KMS-11 (cell line): ENCODE measurements around the gene SMARCC2.

ENCODE experiments used
- H2AFZ ChIP-seq: fragments of 200-600 bp; sonication (generic); 2 replicates; pipeline ENCODE4 v1.6.1; 2016; ENCODE audit warnings: antibody characterized with exemption, mixed run types, low read depth
- H3K27ac ChIP-seq: fragments of 200-600 bp; sonication (generic); 2 replicates; pipeline ENCODE4 v1.6.1; 2016; ENCODE audit warnings: mild to moderate bottlenecking, mixed run types
- H3K27me3 ChIP-seq: fragments of 200-600 bp; sonication (generic); 2 replicates; pipeline ENCODE4 v1.6.1; 2017; ENCODE audit warnings: mild to moderate bottlenecking, low read depth, mixed run types, moderate library complexity; ENCODE audit not compliant: insufficient read depth
- H3K36me3 ChIP-seq: fragments of 200-600 bp; sonication (generic); 2 replicates; pipeline ENCODE4 v1.6.1; 2017; ENCODE audit warnings: mild to moderate bottlenecking, mixed run types; ENCODE audit not compliant: insufficient read depth
- H3K4me1 ChIP-seq: fragments of 200-600 bp; sonication (generic); 2 replicates; pipeline ENCODE4 v1.6.1; 2016; ENCODE audit warnings: mild to moderate bottlenecking, low read depth, mixed run types; ENCODE audit not compliant: poor library complexity, severe bottlenecking
- H3K4me2 ChIP-seq: fragments of 200-600 bp; sonication (generic); 2 replicates; pipeline ENCODE4 v1.7.0; 2016; ENCODE audit warnings: mild to moderate bottlenecking, mixed run types
- H3K4me3 ChIP-seq: fragments of 200-600 bp; sonication (generic); IDR thresholded peaks from 2 replicates; pipeline ENCODE4 v1.6.1; 2017; ENCODE audit warnings: low read depth, low read length, mixed read lengths; ENCODE audit not compliant: insufficient read depth
- H3K79me2 ChIP-seq: fragments of 200-600 bp; sonication (generic); 2 replicates; pipeline ENCODE4 v1.6.1; 2016; ENCODE audit warnings: low read depth, mixed run types; ENCODE audit not compliant: insufficient read depth
- H3K9ac ChIP-seq: fragments of 200-600 bp; sonication (generic); 2 replicates; pipeline ENCODE4 v1.6.1; 2016; ENCODE audit warnings: mild to moderate bottlenecking, mixed run types
- H4K20me1 ChIP-seq: fragments of 200-600 bp; sonication (generic); 2 replicates; pipeline ENCODE4 v1.6.1; 2016; ENCODE audit warnings: mild to moderate bottlenecking, mixed run types; ENCODE audit not compliant: insufficient read depth
- CTCF ChIP-seq: fragments of 200-600 bp; sonication (generic); conservative IDR thresholded peaks from 2 replicates; pipeline ENCODE4 v1.6.1; 2017; ENCODE audit warnings: low read depth, mild to moderate bottlenecking, antibody characterized with exemption, low read length, moderate library complexity, mixed read lengths

The SMARCC2 gene

GRCh38 chr12:56189099-56189917 is at the start of gene SMARCC2:
Gene SMARCC2 (minus strand): TSS chr12:56189483. CDS start chr12:56189461, 22 bp downstream.
- Histone ChIP-seq H3K9ac (peak within 1 kb of the TSS; percentile 56), H3K4me3 (peak within 1 kb of the TSS; percentile 86), H2AFZ (peak within 1 kb of the TSS; percentile 82), H4K20me1 (no peaks in the 10 kb centered on the region), H3K79me2 (peaks cover 34% of the 10 kb centered on the region), H3K27me3 (no peaks in the 10 kb centered on the region), H3K4me2 (peak within 1 kb of the TSS; percentile 79), H3K4me1 (peaks cover 44% of the 10 kb centered on the region), H3K36me3 (peaks cover 3% of the 10 kb centered on the region; the same call in 1 of the 2 replicates), H3K27ac (peak within 1 kb of the TSS; percentile 65)
- TF ChIP-seq CTCF = peak; percentile 94

- Histone ChIP-seq H3K79me2 (no peaks in the 10 kb centered on the region), H3K4me2 (no peak overlapping the region), H3K27ac (no peak overlapping the region), H3K4me3 (no peak overlapping the region), H4K20me1 (no peaks in the 10 kb centered on the region), H3K4me1 (peaks cover 6% of the 10 kb centered on the region), H2AFZ (no peak overlapping the region), H3K36me3 (no peaks in the 10 kb centered on the region), H3K9ac (no peak overlapping the region), H3K27me3 (no peaks in the 10 kb centered on the region)
- no peak for TF ChIP-seq CTCF
Observed at GRCh38 chr12:56237552-56237951, 48.3 kb upstream of the SMARCC2 start.

GRCh38 chr12:56236985-56237384 is 47.7 kb upstream of the SMARCC2 start:
- Histone ChIP-seq H3K4me3 (no peak overlapping the region), H3K36me3 (no peaks in the 10 kb centered on the region), H2AFZ (no peak overlapping the region), H3K4me2 (no peak overlapping the region), H4K20me1 (no peaks in the 10 kb centered on the region), H3K27ac (no peak overlapping the region), H3K4me1 (peaks cover under 1% of the 10 kb centered on the region), H3K27me3 (no peaks in the 10 kb centered on the region), H3K79me2 (no peaks in the 10 kb centered on the region), H3K9ac (no peak overlapping the region)
- TF ChIP-seq CTCF = no peak

GRCh38 chr12:56236091-56236490 is 46.8 kb upstream of the SMARCC2 start:
- H3K4me1 ChIP-seq = no peaks in the 10 kb centered on the region
- no peaks in the 10 kb centered on the region for H3K79me2 ChIP-seq
- H3K27ac ChIP-seq = no peak overlapping the region
- H3K9ac ChIP-seq = no peak overlapping the region
- no peak overlapping the region for H3K4me2 ChIP-seq
- no peaks in the 10 kb centered on the region for H3K27me3 ChIP-seq
- no peaks in the 10 kb centered on the region for H3K36me3 ChIP-seq
- no peak for TF ChIP-seq CTCF
- H3K4me3 ChIP-seq = no peak overlapping the region
- no peak overlapping the region for H2AFZ ChIP-seq
- H4K20me1 ChIP-seq = no peaks in the 10 kb centered on the region
